HG03108 (cell line): ENCODE data around the gene SLC44A1.

ENCODE experiments used
- ATAC-seq: cut with Tn5 transposase; IDR thresholded peaks from one replicate; pipeline ENCODE4 v1.9.1; 2021; ENCODE audit warnings: moderate library complexity; ENCODE audit not compliant: unreplicated experiment

SLC44A1 gene

GRCh38 chr9:105244003-105244733 lies at the start of gene SLC44A1:
TSS of gene SLC44A1 (plus strand) at chr9:105244651. CDS start at chr9:105244869, 218 bp downstream.
- peak; percentile 80 for ATAC-seq

GRCh38 chr9:105195259-105195658 lies 49.2 kb upstream of the SLC44A1 start:
- no peak for ATAC-seq

- ATAC-seq = no peak
Measured at GRCh38 chr9:105198023-105198422, 46.4 kb upstream of the SLC44A1 start.

- ATAC-seq = no peak
Measured at GRCh38 chr9:105198865-105199264, 45.6 kb upstream of the SLC44A1 start.

GRCh38 chr9:105204416-105204815 lies 40.0 kb upstream of the SLC44A1 start:
- no peak for ATAC-seq

- ATAC-seq = no peak
Measured at GRCh38 chr9:105205787-105206495, 38.5 kb upstream of the SLC44A1 start.

GRCh38 chr9:105206496-105206820 lies 38.0 kb upstream of the SLC44A1 start:
- no peak for ATAC-seq

- no peak for ATAC-seq
Measured at GRCh38 chr9:105206821-105207699, 37.4 kb upstream of the SLC44A1 start.

- ATAC-seq = no peak
Measured at GRCh38 chr9:105216440-105217178, 27.8 kb upstream of the SLC44A1 start.

- no peak for ATAC-seq
Measured at GRCh38 chr9:105218673-105219072, 25.8 kb upstream of the SLC44A1 start.

GRCh38 chr9:105219291-105219805 lies 25.1 kb upstream of the SLC44A1 start:
- ATAC-seq = no peak

GRCh38 chr9:105220451-105220850 lies 24.0 kb upstream of the SLC44A1 start:
- ATAC-seq = no peak

- no peak for ATAC-seq
Measured at GRCh38 chr9:105223544-105224140, 20.8 kb upstream of the SLC44A1 start.

- no peak for ATAC-seq
Measured at GRCh38 chr9:105226055-105226454, 18.4 kb upstream of the SLC44A1 start.

GRCh38 chr9:105232207-105232606 lies 12.2 kb upstream of the SLC44A1 start:
- ATAC-seq = no peak

- no peak for ATAC-seq
Measured at GRCh38 chr9:105233873-105234272, 10.6 kb upstream of the SLC44A1 start.

- ATAC-seq = no peak
Measured at GRCh38 chr9:105236261-105236660, 8.2 kb upstream of the SLC44A1 start.

GRCh38 chr9:105237246-105237645 lies 7.2 kb upstream of the SLC44A1 start:
- ATAC-seq = no peak

GRCh38 chr9:105238302-105238701 lies 6.1 kb upstream of the SLC44A1 start:
- no peak for ATAC-seq

- ATAC-seq = no peak
Measured at GRCh38 chr9:105241356-105242043, 3.0 kb upstream of the SLC44A1 start.
